ENCODE results near the gene NHLH2.

Gene NHLH2

DNA sequence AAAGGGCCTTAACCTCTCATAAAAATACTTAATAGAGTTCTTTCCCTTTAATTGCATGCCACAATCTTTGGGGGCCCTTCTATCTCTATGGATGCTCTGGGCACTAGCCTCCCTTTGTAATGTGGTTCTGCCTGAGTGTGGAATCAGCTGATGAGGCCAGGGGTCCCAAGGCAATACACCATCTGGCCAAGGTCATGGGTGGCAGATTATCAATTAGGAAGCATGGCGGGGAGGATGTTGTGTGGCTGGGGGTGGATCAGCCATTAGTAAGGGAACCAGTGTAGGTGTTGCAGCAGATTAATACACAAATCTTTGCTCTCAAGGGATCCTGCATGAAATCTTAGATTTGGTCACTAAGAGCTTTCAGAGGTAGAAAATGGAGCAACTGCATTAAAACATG is 35.3 kb downstream of the NHLH2 start:
- no peak for DNase-seq (ENCODE audit: low read depth in 2 of 2)

DNA sequence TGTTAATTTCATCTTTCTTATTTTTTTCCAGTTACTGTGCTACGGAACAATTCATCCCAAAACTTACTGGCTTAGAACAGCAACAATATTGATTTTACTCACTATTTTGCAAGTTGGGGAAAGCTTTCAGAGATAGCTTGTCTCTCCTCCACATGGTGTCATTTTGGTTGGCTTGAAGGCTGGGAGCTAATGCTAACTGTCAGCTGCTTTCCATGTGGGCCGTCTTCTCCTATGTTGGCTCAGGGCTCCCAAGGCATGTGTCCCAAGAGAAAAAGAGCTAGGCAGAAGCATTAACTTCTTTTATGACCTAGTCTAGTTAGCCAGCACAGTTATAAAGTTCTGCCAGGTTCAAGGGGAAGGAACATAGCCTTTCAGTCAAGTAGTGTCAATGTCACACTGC is 38.5 kb downstream of the NHLH2 start:
- DNase-seq (ENCODE audit: low read depth in 2 of 2), result no peak

DNA sequence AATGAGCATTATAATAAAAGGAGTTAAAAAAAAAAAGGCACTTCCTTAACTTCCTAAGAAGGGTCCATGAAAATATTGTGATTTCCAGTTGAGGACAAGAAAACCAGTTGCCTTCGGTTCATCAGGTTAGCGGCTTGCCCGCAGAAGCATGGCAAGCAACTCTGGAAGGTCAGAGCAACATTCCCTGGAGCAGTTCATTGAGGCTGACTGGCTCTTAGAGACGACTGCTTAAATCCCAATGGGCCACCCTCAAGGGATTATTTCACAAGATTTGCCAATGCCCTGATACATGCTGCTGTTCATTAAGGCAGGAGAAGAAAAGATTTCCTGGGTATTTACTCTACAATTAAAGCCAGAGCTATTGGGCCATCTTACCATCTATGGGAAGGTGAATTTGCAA is 43.4 kb downstream of the NHLH2 start:
- no peak for DNase-seq (ENCODE audit: low read depth in 2 of 2)

DNA sequence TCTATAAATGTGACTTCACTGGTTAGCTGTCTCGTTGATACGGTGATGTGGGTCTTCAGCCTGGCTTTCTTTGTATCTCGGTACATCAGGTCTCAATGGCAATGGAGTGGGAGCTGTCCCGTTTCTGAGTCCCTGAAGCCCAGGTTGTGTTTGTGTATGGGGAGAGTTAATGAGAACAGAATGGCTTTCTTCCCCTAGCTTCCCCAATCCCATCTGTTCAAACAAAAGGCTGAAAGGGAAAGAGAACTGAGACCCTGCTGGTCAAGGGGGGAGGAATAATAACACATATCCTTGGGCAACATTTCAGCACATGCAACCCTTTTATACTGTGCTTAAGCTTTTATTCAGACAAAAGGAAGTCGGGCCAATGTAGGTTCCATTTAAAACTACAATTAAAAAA is 44.0 kb downstream of the NHLH2 start:
- no peak for DNase-seq (ENCODE audit: low read depth in 2 of 2)

DNA sequence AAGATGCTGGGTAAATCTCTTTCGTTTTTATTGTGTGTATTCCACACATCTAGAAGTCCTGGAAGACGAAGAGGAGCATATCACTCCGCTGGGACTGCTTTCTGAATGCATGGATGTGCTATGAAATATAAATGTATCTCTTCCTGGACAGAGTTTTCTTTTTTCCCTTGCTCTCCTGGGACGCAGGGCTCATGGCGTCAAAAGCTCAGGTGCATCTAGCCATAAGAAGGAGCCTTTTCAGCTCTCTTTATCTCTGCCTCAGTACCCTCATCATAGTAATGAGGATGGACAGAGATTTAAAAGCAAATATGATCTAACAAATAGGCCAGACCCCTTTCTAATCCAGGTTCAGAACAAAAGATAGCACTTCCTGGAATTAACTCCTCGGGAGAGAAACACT is 44.9 kb downstream of the NHLH2 start:
- no peak for DNase-seq (ENCODE audit: low read depth in 2 of 2)

DNA sequence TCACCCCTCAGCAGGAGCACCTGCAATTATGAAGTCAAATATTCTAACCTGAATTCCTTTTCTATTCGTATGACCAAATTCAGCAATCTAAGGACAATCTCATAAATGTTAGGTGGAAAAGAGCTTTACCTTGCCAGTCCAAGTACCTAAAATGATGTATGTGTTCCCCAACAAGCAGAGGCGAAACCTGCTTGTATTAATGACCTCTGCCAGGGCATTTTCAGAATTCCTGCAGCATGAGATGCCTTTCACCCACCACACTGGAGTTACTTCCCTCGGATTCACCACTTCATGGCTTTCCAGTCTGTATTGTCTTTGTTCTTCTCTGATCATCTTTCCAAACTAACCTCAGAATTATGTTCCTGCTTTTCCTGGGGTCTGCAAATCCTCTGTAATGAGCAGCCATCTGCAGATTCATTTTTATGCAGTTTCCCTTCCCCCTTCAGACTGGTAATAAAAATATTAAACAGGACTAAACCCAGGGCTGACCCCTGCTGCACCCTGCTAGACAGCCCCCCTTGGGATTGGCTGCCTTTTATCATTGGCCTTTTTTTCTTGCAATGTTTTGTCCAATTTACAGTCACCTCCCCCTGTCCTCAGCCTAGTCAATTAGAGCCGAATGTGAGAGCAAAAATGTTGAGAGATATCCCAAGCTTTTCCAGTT is 45.8 kb downstream of the NHLH2 start:
- no peak for DNase-seq (ENCODE audit: low read depth in 2 of 2)

GRCh38 chr1:115793162-115793561 is 47.8 kb downstream of the NHLH2 start:
- no peak for DNase-seq (ENCODE audit: low read depth in 2 of 2)

- DNase-seq (ENCODE audit: low read depth in 2 of 2), result no peak
These were observed 49.1 kb downstream of the NHLH2 start for GRCh38 chr1:115791816-115792215.

- DNase-seq (ENCODE audit: low read depth in 2 of 2), result no peak
These were observed 50.1 kb downstream of the NHLH2 start for GRCh38 chr1:115790846-115791245.

DNA sequence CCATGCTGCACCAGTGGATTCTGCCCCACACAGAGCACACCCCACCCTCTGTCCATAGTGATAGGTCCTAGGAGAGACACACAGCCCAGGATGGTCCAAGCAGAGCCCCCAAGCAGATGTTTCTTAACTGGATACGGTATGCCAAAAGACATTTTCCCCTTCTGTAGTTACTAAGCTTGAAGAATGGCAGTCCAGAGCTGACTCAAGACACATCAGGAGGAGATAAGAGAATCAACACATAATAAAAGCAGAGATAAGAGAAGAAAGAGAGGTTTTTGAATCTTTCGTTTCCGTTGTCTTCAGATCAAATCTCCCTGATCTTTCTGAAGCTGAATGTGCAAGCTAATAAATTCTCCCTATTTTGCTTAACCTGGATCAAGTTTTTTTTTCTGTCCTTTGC is 50.6 kb downstream of the NHLH2 start:
- DNase-seq (ENCODE audit: low read depth in 2 of 2), result no peak
